CD4-positive, CD25-positive, alpha-beta regulatory T cell (primary cell): Measurements from ENCODE around the gene IL1RL2. TPM values are rescaled to one million over a fixed set of nuclear protein-coding genes. Genes with fewer than 3 reads are reported as not detected.

Source experiments
- ATAC-seq, 2 donors: fragments of 150-1000 bp; cut with Tn5 transposase; one replicate each; pipeline ENCODE4 v1.10.0; 2021; ENCODE audit warnings: low read depth in 2 of 2, moderate number of reproducible peaks in 2 of 2, moderate library complexity in 1 of 2
- DNase-seq, 3 donors: peaks; one replicate each; pipeline versions ENCODE4 v3.0.0 to v3.0.0-alpha.2; 2012 to 2022; ENCODE audit warnings: mixed read lengths in 1 of 3
- H3K27ac ChIP-seq: one replicate; pipeline ENCODE4 v1.7.0; 2013; ENCODE audit warnings: mild to moderate bottlenecking, low read length; ENCODE audit not compliant: insufficient read depth, poor library complexity, severe bottlenecking
- H3K27me3 ChIP-seq: one replicate; pipeline ENCODE4 v1.7.0; 2013; ENCODE audit warnings: low read length; ENCODE audit not compliant: control insufficient read depth, insufficient read depth
- H3K36me3 ChIP-seq: one replicate; pipeline ENCODE4 v1.7.0; 2013; ENCODE audit warnings: mild to moderate bottlenecking, low read length, moderate library complexity; ENCODE audit not compliant: control insufficient read depth, insufficient read depth
- H3K4me1 ChIP-seq: 2 replicates; pipeline ENCODE4 v1.7.0; 2013; ENCODE audit warnings: mild to moderate bottlenecking, low read length; ENCODE audit not compliant: insufficient read depth, control insufficient read depth, poor library complexity, severe bottlenecking
- H3K4me3 ChIP-seq: one replicate; pipeline ENCODE4 v1.7.0; 2013; ENCODE audit warnings: low read depth, mild to moderate bottlenecking, low read length, moderate library complexity
- H3K9me3 ChIP-seq, 2 experiments: 1 replicate in 1 of 2; 2 replicates in 1 of 2; pipeline ENCODE4 v1.7.0; 2013; ENCODE audit warnings: low read length in 2 of 2, mild to moderate bottlenecking in 1 of 2, moderate library complexity in 1 of 2; ENCODE audit not compliant: control insufficient read depth in 2 of 2
- H3K27ac Mint-ChIP-seq, 3 donors: one replicate each; pipeline ENCODE4 v1.8.0; 2020 to 2022; ENCODE audit warnings: mild to moderate bottlenecking in 3 of 3, mixed read lengths in 3 of 3, moderate library complexity in 2 of 3
- H3K27me3 Mint-ChIP-seq: one replicate; pipeline ENCODE4 v1.8.0; 2022; ENCODE audit warnings: mild to moderate bottlenecking, mixed read lengths
- H3K36me3 Mint-ChIP-seq: one replicate; pipeline ENCODE4 v1.8.0; 2020; ENCODE audit warnings: mixed read lengths
- H3K4me1 Mint-ChIP-seq, 4 donors: one replicate each; pipeline ENCODE4 v1.8.0; 2020 to 2022; ENCODE audit warnings: mixed read lengths in 4 of 4, mild to moderate bottlenecking in 1 of 4
- H3K4me3 Mint-ChIP-seq, 4 donors: one replicate each; pipeline ENCODE4 v1.8.0; 2020 to 2022; ENCODE audit warnings: mild to moderate bottlenecking in 4 of 4, mixed read lengths in 4 of 4, moderate library complexity in 3 of 4
- H3K9me3 Mint-ChIP-seq, 7 donors: one replicate each; pipeline ENCODE4 v1.8.0; 2020 to 2022; ENCODE audit warnings: mixed read lengths in 7 of 7, mild to moderate bottlenecking in 3 of 7, moderate library complexity in 2 of 7
- polyA plus RNA-seq, 4 donors: library from polyadenylated mRNA; unstranded; fragments of 300-500 nt; fragmentation: Illumina TruSeq; gene quantifications; one replicate each; pipeline ENCODE4 v1.2.3, GENCODE V29; 2021
- total RNA-seq: library from RNA; stranded (reverse); gene quantifications from one replicate; pipeline ENCODE4 v1.2.3, GENCODE V29; 2022

Gene IL1RL2
- total and polyA plus RNA-seq, 5 donors from 2014 or later = not detected

GRCh38 chr2:102166189-102166845, 20.5 kb upstream of the IL1RL2 start:
- Histone ChIP-seq H3K27me3 (no peaks in the 10 kb centered on the region), H3K9me3 (no peaks in the 10 kb centered on the region), H3K36me3 (no peaks in the 10 kb centered on the region), H3K27ac (no peak overlapping the region), H3K4me1 (no peaks in the 10 kb centered on the region), H3K4me3 (no peak overlapping the region)
- Mint-ChIP-seq H3K36me3 (no peaks in the 10 kb centered on the region), H3K4me1 (peaks cover 0 to 4% (median 2%) of the 10 kb centered on the region in 4 donors), H3K27ac (no peak overlapping the region), H3K4me3 (no peak overlapping the region), H3K27me3 (no peaks in the 10 kb centered on the region), H3K9me3 (no peaks in the 10 kb centered on the region)
- ATAC-seq (no peak), DNase-seq (no peak)

- Histone ChIP-seq H3K27me3 (no peaks in the 10 kb centered on the region), H3K9me3 (no peaks in the 10 kb centered on the region), H3K4me3 (no peak overlapping the region), H3K4me1 (no peaks in the 10 kb centered on the region), H3K36me3 (no peaks in the 10 kb centered on the region), H3K27ac (no peak overlapping the region)
- no peak for DNase-seq
- peak overlapping the region in 1 of 3 donors; percentile 43 for H3K27ac Mint-ChIP-seq
- no peak overlapping the region for H3K4me3 Mint-ChIP-seq
- H3K9me3 Mint-ChIP-seq = peaks cover 0 to 2% (median 0%) of the 10 kb centered on the region in 7 donors
- H3K27me3 Mint-ChIP-seq = no peaks in the 10 kb centered on the region
- no peaks in the 10 kb centered on the region for H3K36me3 Mint-ChIP-seq
- no peak for ATAC-seq
- H3K4me1 Mint-ChIP-seq = peaks cover 0 to 13% (median 11%) of the 10 kb centered on the region in 4 donors
These were observed 18.6 kb upstream of the IL1RL2 start for GRCh38 chr2:102168026-102168771.

- ATAC-seq (no peak), DNase-seq (no peak)
- peaks cover 9 to 12% (median 10%) of the 10 kb centered on the region in 4 donors for H3K4me1 Mint-ChIP-seq
- no peak overlapping the region for H3K4me3 Mint-ChIP-seq
- H3K27me3 Mint-ChIP-seq = no peaks in the 10 kb centered on the region
- no peak overlapping the region for H3K27ac ChIP-seq
- no peaks in the 10 kb centered on the region for H3K9me3 ChIP-seq
- H3K36me3 Mint-ChIP-seq = no peaks in the 10 kb centered on the region
- H3K4me1 ChIP-seq = no peaks in the 10 kb centered on the region
- H3K4me3 ChIP-seq = no peak overlapping the region
- H3K27me3 ChIP-seq = no peaks in the 10 kb centered on the region
- no peaks in the 10 kb centered on the region for H3K36me3 ChIP-seq
- peaks cover 0 to 2% (median 0%) of the 10 kb centered on the region in 7 donors for H3K9me3 Mint-ChIP-seq
- H3K27ac Mint-ChIP-seq = peak overlapping the region in 1 of 3 donors; percentile 43
These were observed 14.9 kb upstream of the IL1RL2 start for GRCh38 chr2:102171946-102172345.

- Mint-ChIP-seq H3K36me3 (peaks cover under 1% of the 10 kb centered on the region), H3K9me3 (peaks cover 0 to 2% (median 0%) of the 10 kb centered on the region in 7 donors), H3K4me3 (no peak overlapping the region), H3K27me3 (no peaks in the 10 kb centered on the region), H3K4me1 (peaks cover 9 to 12% (median 10%) of the 10 kb centered on the region in 4 donors), H3K27ac (peak overlapping the region in 1 of 3 donors; percentile 61)
- Histone ChIP-seq H3K27me3 (no peaks in the 10 kb centered on the region), H3K4me3 (no peak overlapping the region), H3K36me3 (no peaks in the 10 kb centered on the region), H3K27ac (no peak overlapping the region), H3K9me3 (no peaks in the 10 kb centered on the region), H3K4me1 (no peaks in the 10 kb centered on the region)
- ATAC-seq (no peak), DNase-seq (peak in 1 of 3 donors; percentile 47)
These were observed 14.1 kb upstream of the IL1RL2 start for GRCh38 chr2:102172745-102173144.

GRCh38 chr2:102176172-102176571, 10.7 kb upstream of the IL1RL2 start:
- peaks cover 15 to 27% (median 20%) of the 10 kb centered on the region in 4 donors for H3K4me1 Mint-ChIP-seq
- Histone ChIP-seq H3K4me3 (no peak overlapping the region), H3K4me1 (peaks cover 8% of the 10 kb centered on the region), H3K36me3 (no peaks in the 10 kb centered on the region), H3K27me3 (no peaks in the 10 kb centered on the region), H3K27ac (no peak overlapping the region), H3K9me3 (no peaks in the 10 kb centered on the region)
- DNase-seq (no peak), ATAC-seq (no peak)
- H3K27ac Mint-ChIP-seq = no peak overlapping the region
- H3K4me3 Mint-ChIP-seq = no peak overlapping the region
- H3K9me3 Mint-ChIP-seq = peaks cover 0 to 2% (median 0%) of the 10 kb centered on the region in 7 donors
- H3K27me3 Mint-ChIP-seq = no peaks in the 10 kb centered on the region
- peaks cover 4% of the 10 kb centered on the region for H3K36me3 Mint-ChIP-seq

DNA sequence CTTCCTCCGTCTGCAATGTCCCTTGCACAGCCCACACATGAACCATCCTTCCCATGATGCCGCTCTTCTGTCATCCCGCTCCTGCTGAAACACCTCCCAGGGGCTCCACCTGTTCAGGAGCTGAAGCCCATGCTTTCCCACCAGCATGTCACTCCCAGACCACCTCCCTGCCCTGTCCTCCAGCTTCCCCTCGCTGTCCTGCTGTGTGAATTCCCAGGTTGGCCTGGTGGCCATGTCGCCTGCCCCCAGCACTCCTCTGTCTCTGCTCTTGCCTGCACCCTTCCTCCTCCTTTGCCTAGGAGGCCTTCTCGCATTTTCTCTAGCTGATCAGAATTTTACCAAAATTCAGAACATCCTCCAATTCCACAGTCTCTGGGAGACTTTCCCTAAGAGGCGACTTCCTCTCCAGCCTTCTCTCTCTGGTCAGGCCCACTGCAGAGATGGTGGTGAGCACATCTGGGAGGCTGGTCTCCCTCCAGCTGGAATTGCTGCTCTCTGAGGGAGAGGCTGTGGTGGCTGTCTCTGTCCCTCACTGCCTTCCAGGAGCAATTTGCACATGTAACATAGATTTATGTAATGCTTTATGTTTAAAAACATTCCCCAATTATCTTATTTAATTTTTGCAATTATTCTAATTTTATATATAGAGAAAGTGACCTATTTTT, 8.9 kb upstream of the IL1RL2 start:
- no peak overlapping the region for H3K4me3 ChIP-seq
- H3K27me3 ChIP-seq = no peaks in the 10 kb centered on the region
- Mint-ChIP-seq H3K27me3 (no peaks in the 10 kb centered on the region), H3K4me1 (peaks cover 7 to 25% (median 17%) of the 10 kb centered on the region in 4 donors), H3K27ac (peak overlapping the region in 1 of 3 donors; percentile 83), H3K9me3 (peaks cover 0 to under 1% (median 0%) of the 10 kb centered on the region in 7 donors), H3K36me3 (peaks cover 4% of the 10 kb centered on the region), H3K4me3 (no peak overlapping the region)
- peaks cover 8% of the 10 kb centered on the region for H3K4me1 ChIP-seq
- H3K27ac ChIP-seq = no peak overlapping the region
- ATAC-seq (no peak), DNase-seq (no peak)
- H3K9me3 ChIP-seq = no peaks in the 10 kb centered on the region
- H3K36me3 ChIP-seq = no peaks in the 10 kb centered on the region

GRCh38 chr2:102179061-102179460, 7.8 kb upstream of the IL1RL2 start:
- Histone ChIP-seq H3K4me3 (no peak overlapping the region), H3K9me3 (no peaks in the 10 kb centered on the region), H3K27me3 (no peaks in the 10 kb centered on the region), H3K4me1 (peaks cover 8% of the 10 kb centered on the region), H3K36me3 (no peaks in the 10 kb centered on the region), H3K27ac (no peak overlapping the region)
- H3K36me3 Mint-ChIP-seq = peaks cover 4% of the 10 kb centered on the region
- peaks cover 9 to 23% (median 16%) of the 10 kb centered on the region in 4 donors for H3K4me1 Mint-ChIP-seq
- DNase-seq = no peak
- no peaks in the 10 kb centered on the region for H3K9me3 Mint-ChIP-seq
- no peak overlapping the region for H3K27ac Mint-ChIP-seq
- no peak for ATAC-seq
- no peaks in the 10 kb centered on the region for H3K27me3 Mint-ChIP-seq
- no peak overlapping the region for H3K4me3 Mint-ChIP-seq
